Esophagus muscularis mucosa (tissue), 4 donors: ENCODE data around the gene POMT1.

Experiments
- EP300 ChIP-seq: sonication (generic); formaldehyde crosslinking; IDR thresholded peaks from one replicate; pipeline ENCODE4 v1.6.1; 2017; ENCODE audit warnings: antibody characterized with exemption
- POLR2A ChIP-seq: fragments of 450-650 bp; IDR thresholded peaks from one replicate; pipeline ENCODE4 v1.6.1; 2017; ENCODE audit warnings: antibody characterized with exemption, moderate library complexity, mild to moderate bottlenecking, low read depth
- POLR2AphosphoS5 ChIP-seq, 2 donors: sonication (generic); formaldehyde crosslinking; IDR thresholded peaks; one replicate each; pipeline ENCODE4 v1.6.1; 2017; ENCODE audit warnings: antibody characterized with exemption in 2 of 2
- TF ChIP-seq, protein P1 (sequence below), 3 experiments: fragments of 200-600 bp in 2 of 3; fragments of 450-650 bp in 1 of 3; sonication (generic) in 2 of 3; IDR thresholded peaks; one replicate each; pipeline ENCODE4 v1.5.1; 2017 to 2019; ENCODE audit warnings: antibody characterized with exemption in 3 of 3, mild to moderate bottlenecking in 2 of 3, moderate library complexity in 1 of 3

DNA sequence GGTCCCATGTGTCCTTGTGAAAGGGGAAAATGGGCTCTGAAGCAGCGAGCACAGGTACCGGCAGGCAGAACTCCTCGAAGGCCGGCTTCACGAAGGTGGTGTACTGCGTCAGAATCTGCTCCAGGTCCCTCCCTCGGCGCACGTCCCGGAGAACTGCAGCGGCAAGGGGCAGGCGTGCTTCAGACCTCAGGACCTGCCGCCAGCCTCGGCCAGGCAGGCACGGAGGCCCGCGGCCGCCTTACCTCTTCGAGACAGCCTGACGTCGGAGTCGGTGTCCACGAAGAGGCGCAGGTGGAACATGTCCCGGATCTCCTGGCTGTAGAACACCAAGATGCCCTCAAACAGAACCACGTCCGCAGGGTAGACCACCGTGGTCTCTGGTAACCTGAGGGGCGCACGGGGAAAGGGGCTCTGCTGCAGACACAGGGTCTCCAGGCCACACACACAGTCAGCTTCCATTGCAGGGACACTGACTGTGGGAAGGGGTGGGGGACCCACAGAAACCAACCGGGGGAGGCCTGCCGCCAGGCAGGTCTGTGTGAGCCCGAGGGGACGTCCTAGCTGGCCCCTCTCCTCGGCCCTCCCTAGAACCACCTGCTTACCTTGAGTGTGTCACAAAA, 26.3 kb downstream of the POMT1 start:
- no peak for TF ChIP-seq POLR2AphosphoS5 (IDR thresholded peaks at IDR 0.05)
- no peak for TF ChIP-seq EP300
- TF ChIP-seq, protein P1, sequence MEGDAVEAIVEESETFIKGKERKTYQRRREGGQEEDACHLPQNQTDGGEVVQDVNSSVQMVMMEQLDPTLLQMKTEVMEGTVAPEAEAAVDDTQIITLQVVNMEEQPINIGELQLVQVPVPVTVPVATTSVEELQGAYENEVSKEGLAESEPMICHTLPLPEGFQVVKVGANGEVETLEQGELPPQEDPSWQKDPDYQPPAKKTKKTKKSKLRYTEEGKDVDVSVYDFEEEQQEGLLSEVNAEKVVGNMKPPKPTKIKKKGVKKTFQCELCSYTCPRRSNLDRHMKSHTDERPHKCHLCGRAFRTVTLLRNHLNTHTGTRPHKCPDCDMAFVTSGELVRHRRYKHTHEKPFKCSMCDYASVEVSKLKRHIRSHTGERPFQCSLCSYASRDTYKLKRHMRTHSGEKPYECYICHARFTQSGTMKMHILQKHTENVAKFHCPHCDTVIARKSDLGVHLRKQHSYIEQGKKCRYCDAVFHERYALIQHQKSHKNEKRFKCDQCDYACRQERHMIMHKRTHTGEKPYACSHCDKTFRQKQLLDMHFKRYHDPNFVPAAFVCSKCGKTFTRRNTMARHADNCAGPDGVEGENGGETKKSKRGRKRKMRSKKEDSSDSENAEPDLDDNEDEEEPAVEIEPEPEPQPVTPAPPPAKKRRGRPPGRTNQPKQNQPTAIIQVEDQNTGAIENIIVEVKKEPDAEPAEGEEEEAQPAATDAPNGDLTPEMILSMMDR (IDR thresholded peaks at IDR 0.05) = no peak
- no peak for TF ChIP-seq POLR2A
